Vagina (tissue), 2 donors: ENCODE data around the gene TPPP. TPM values are rescaled to one million over a fixed set of nuclear protein-coding genes. Genes with fewer than 3 reads are reported as not detected.

ENCODE experiments used
- DNase-seq, 2 donors: peaks; one replicate each; pipeline ENCODE4 v3.0.0-alpha.2; 2017; ENCODE audit errors: extremely low spot score in 2 of 2
- H3K27ac ChIP-seq: fragments of 200-600 bp; sonication (generic); one replicate; pipeline ENCODE4 v1.5.1; 2019
- H3K27me3 ChIP-seq: fragments of 200-600 bp; sonication (generic); one replicate; pipeline ENCODE4 v1.5.1; 2019
- H3K36me3 ChIP-seq, 2 donors: fragments of 200-600 bp; sonication (generic); one replicate each; pipeline ENCODE4 v1.5.1; 2017 to 2019
- H3K4me1 ChIP-seq: fragments of 200-600 bp; sonication (generic); one replicate; pipeline ENCODE4 v1.5.1; 2019
- H3K4me3 ChIP-seq, 2 donors: fragments of 200-600 bp; sonication (generic); 1 replicate in 1 of 2; 2 replicates in 1 of 2; pipeline ENCODE4 v1.5.1; 2016 to 2019
- H3K9me3 ChIP-seq: fragments of 200-600 bp; sonication (generic); one replicate; pipeline ENCODE4 v1.5.1; 2019
- POLR2A ChIP-seq, 2 donors: fragments of 450-650 bp; IDR thresholded peaks; one replicate each; pipeline ENCODE4 v1.6.1; 2017; ENCODE audit warnings: antibody characterized with exemption in 2 of 2, mild to moderate bottlenecking in 2 of 2, moderate library complexity in 2 of 2
- POLR2AphosphoS5 ChIP-seq, 2 donors: sonication (generic); formaldehyde crosslinking; IDR thresholded peaks; one replicate each; pipeline ENCODE4 v1.9.0; 2017; ENCODE audit warnings: antibody characterized with exemption in 2 of 2, mild to moderate bottlenecking in 2 of 2, low read depth in 1 of 2; ENCODE audit not compliant: insufficient read depth in 1 of 2
- intact Hi-C: fragments of 100-400 bp; cut with DNase I; formaldehyde crosslinking; loops from one replicate; pipeline ENCODE4 v1.15.1; 2023
- total RNA-seq: library from RNA; depleted of rRNA; stranded (reverse); fragments of >200 nt; gene quantifications from one replicate; pipeline ENCODE4 v1.2.3, GENCODE V29; 2016
- TF ChIP-seq, protein P1 (sequence below), 3 experiments: fragments of 450-650 bp in 2 of 3; fragments of 200-600 bp in 1 of 3; sonication (generic) in 1 of 3; IDR thresholded peaks; one replicate each; pipeline ENCODE4 v1.5.1; 2017 to 2019; ENCODE audit warnings: antibody characterized with exemption in 3 of 3, mild to moderate bottlenecking in 2 of 3, moderate library complexity in 2 of 3

TPPP gene
- total RNA-seq, 1 donor from 2014 or later = 4.7 TPM

- intact Hi-C loops = no loop called here
- no peak for DNase-seq
- no peaks in the 10 kb centered on the region for H3K9me3 ChIP-seq
- H3K4me1 ChIP-seq = no peaks in the 10 kb centered on the region
- H3K4me3 ChIP-seq = no peak overlapping the region
- TF ChIP-seq, protein P1, sequence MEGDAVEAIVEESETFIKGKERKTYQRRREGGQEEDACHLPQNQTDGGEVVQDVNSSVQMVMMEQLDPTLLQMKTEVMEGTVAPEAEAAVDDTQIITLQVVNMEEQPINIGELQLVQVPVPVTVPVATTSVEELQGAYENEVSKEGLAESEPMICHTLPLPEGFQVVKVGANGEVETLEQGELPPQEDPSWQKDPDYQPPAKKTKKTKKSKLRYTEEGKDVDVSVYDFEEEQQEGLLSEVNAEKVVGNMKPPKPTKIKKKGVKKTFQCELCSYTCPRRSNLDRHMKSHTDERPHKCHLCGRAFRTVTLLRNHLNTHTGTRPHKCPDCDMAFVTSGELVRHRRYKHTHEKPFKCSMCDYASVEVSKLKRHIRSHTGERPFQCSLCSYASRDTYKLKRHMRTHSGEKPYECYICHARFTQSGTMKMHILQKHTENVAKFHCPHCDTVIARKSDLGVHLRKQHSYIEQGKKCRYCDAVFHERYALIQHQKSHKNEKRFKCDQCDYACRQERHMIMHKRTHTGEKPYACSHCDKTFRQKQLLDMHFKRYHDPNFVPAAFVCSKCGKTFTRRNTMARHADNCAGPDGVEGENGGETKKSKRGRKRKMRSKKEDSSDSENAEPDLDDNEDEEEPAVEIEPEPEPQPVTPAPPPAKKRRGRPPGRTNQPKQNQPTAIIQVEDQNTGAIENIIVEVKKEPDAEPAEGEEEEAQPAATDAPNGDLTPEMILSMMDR (IDR thresholded peaks at IDR 0.05) = no peak
- TF ChIP-seq POLR2A (IDR thresholded peaks at IDR 0.05) (no peak), POLR2AphosphoS5 (IDR thresholded peaks at IDR 0.05; ENCODE audit: insufficient read depth in 1 of 2, low read depth in 1 of 2) (no peak)
- H3K27me3 ChIP-seq = no peaks in the 10 kb centered on the region
- H3K36me3 ChIP-seq = peaks cover 0 to 38% of the 10 kb centered on the region in 2 donors
- no peak overlapping the region for H3K27ac ChIP-seq
Measured at GRCh38 chr5:638501-639252, 54.5 kb downstream of the TPPP start.

GRCh38 chr5:637581-638450, 55.3 kb downstream of the TPPP start:
- Histone ChIP-seq H3K4me3 (no peak overlapping the region), H3K27ac (no peak overlapping the region), H3K4me1 (no peaks in the 10 kb centered on the region), H3K36me3 (peaks cover 0 to 37% of the 10 kb centered on the region in 2 donors), H3K27me3 (no peaks in the 10 kb centered on the region), H3K9me3 (no peaks in the 10 kb centered on the region)
- TF ChIP-seq, protein P1 (IDR thresholded peaks at IDR 0.05) = no peak
- TF ChIP-seq POLR2AphosphoS5 (IDR thresholded peaks at IDR 0.05; ENCODE audit: insufficient read depth in 1 of 2, low read depth in 1 of 2) (no peak), POLR2A (IDR thresholded peaks at IDR 0.05) (no peak)
- intact Hi-C loops = no loop called here
- no peak for DNase-seq

DNA sequence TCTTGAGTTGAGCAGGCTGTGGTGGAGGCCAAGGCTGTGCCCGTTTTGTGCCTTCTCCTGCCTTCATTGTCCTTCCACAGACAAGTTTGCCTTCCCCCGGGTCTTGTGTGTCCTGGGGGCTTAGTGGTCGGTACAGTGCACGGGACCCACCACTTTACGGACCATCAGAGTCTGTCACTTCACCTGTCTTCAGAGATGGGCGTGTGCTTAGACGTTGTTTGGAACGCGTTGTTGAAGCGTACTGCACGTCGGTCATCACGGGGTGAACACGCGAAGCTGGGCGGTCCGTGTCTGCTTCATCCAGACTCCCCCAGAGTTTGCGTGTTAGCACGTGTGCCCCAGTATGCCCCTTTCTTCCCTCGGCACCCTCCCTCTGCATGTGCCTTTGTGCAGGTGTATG, 56.2 kb downstream of the TPPP start:
- intact Hi-C loops = no loop called here
- Histone ChIP-seq H3K9me3 (no peaks in the 10 kb centered on the region), H3K27me3 (no peaks in the 10 kb centered on the region), H3K4me3 (no peak overlapping the region), H3K27ac (no peak overlapping the region), H3K36me3 (peaks cover 0 to 37% of the 10 kb centered on the region in 2 donors), H3K4me1 (no peaks in the 10 kb centered on the region)
- TF ChIP-seq, protein P1 (IDR thresholded peaks at IDR 0.05) = no peak
- no peak for TF ChIP-seq POLR2A (IDR thresholded peaks at IDR 0.05)
- no peak for TF ChIP-seq POLR2AphosphoS5 (IDR thresholded peaks at IDR 0.05; ENCODE audit: insufficient read depth in 1 of 2, low read depth in 1 of 2)
- no peak for DNase-seq

DNA sequence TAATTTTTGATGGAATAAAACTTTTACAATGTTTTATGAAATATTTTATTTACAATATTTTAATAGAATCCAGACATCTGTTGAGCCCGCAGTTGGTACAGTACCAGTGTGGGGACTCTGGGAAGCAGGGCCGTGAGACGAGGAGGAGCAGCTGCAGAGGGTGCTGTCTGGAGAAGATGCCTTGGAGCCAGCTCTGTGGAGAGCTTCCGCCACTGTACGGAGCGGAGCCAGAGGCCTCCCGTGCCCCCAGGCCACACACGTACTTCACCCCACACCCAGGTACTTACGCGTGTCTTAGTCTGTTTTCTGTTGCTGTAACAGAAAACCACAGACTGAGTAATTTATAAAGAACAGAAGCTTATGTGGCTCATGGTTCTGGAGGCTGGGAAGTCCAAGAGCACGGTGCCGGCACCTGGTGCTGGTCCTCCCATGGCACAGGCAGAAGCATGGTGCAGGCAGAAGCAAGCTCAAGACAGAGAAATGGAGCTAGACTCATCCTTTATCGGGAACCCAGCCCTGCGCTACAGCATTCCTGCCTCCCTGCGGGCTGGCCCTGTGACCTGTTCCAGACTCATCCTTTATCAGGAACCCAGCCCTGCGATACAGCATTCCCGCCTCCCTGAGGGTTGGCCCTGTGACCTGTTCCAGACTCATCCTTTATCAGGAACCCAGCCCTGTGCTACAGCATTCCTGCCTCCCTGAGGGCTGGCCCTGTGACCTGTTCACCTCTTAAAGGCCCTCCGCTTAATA, 57.7 kb downstream of the TPPP start:
- intact Hi-C loops = no loop called here
- Histone ChIP-seq H3K27ac (no peak overlapping the region), H3K4me3 (no peak overlapping the region), H3K36me3 (peaks cover 0 to 26% of the 10 kb centered on the region in 2 donors), H3K4me1 (no peaks in the 10 kb centered on the region), H3K27me3 (no peaks in the 10 kb centered on the region), H3K9me3 (no peaks in the 10 kb centered on the region)
- TF ChIP-seq POLR2A (IDR thresholded peaks at IDR 0.05) = no peak
- no peak for TF ChIP-seq POLR2AphosphoS5 (IDR thresholded peaks at IDR 0.05; ENCODE audit: insufficient read depth in 1 of 2, low read depth in 1 of 2)
- TF ChIP-seq, protein P1 (IDR thresholded peaks at IDR 0.05) = no peak
- no peak for DNase-seq
